Astrocyte of the cerebellum (primary cell): Measurements from ENCODE around the gene PTPN12.
A peak's percentile ranks its signal among the peaks of the same experiment; 100 is the strongest.

ENCODE experiments used
- DNase-seq: peaks from one replicate; pipeline ENCODE4 v3.0.0-alpha.2; 2011; ENCODE audit warnings: low read depth
- H3K4me3 ChIP-seq: 2 replicates; pipeline ENCODE4 v1.5.1; 2011; ENCODE audit warnings: mild to moderate bottlenecking, low read depth, low read length, moderate library complexity
- in situ Hi-C: cut with HindIII; loops from 2 replicates; pipeline ENCODE4 v1.10.0; 2017; ENCODE audit warnings: low sequenced_read_pairs
- TF ChIP-seq, protein P1 (sequence below): IDR thresholded peaks from 2 replicates; pipeline ENCODE4 v1.5.1; 2012; ENCODE audit warnings: low read length, low read depth, moderate library complexity, mild to moderate bottlenecking; ENCODE audit errors: missing control alignments

PTPN12 gene

DNA sequence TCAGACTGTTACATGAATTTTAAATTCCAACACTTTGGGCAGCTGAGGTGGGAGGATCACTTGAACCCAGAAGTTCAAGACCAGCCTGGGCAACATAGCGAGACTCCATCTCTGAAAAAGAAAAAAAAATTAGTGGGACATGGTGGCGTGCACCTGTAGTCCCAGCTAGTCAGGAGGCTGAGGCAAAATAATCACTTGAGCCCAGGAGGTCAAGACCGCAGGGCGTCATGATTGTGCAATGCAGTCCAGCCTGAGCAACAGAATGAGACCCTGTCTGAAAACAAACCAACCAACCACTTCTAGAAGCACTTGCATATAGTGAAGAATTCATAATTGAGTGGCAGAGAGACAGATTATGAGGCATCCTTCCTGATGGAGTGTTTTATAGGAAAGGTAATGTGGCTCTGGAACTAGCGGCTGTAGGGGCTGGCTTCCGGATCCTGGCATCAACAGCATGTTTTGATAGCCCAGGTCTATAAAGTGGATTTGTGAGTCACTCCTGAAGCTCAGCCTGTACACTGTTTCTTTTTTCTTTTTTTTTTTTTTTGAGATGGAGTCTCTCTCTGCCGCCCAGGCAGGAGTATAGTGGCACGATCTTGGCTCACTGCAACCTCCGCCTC is 118.9 kb downstream of the PTPN12 start:
- no peak overlapping the region for H3K4me3 ChIP-seq
- DNase-seq = no peak
- in situ Hi-C loops = no loop called here
- TF ChIP-seq, protein P1, sequence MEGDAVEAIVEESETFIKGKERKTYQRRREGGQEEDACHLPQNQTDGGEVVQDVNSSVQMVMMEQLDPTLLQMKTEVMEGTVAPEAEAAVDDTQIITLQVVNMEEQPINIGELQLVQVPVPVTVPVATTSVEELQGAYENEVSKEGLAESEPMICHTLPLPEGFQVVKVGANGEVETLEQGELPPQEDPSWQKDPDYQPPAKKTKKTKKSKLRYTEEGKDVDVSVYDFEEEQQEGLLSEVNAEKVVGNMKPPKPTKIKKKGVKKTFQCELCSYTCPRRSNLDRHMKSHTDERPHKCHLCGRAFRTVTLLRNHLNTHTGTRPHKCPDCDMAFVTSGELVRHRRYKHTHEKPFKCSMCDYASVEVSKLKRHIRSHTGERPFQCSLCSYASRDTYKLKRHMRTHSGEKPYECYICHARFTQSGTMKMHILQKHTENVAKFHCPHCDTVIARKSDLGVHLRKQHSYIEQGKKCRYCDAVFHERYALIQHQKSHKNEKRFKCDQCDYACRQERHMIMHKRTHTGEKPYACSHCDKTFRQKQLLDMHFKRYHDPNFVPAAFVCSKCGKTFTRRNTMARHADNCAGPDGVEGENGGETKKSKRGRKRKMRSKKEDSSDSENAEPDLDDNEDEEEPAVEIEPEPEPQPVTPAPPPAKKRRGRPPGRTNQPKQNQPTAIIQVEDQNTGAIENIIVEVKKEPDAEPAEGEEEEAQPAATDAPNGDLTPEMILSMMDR = no peak

DNA sequence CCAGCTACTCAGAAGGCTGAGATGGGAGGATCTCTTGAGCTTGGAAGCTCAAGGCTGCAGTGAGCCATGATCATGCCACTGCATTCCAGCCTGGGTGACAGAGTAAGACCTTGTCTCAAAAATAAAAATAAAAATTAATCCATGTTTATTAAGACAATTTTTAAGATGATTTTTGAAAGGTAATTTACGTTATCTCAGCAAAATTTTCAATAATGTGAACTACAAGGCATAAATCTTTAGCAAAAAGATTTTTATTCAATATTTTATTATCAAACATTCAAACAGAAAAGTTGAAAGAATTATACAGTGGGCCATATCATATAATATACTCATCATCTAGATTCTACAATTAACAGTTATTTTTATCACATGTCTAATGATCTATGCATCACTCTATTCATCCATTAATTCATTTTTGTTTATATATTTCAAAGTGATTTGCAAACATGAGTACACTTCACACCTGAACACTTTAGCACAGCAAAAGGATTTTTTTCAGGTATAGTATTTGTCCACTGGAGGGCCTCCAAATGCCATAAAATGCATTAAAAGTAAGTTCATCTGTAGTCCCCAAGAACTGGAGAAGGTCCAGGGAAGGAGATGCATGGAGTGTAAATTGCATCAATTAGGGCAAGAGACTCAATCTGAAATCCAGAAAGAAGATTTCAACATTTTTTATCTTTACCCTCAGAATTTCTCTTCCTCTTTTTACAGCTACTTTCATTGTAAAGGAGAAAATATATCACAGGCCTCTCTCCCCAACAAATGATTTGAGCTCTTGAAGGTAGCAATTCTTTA is 120.5 kb downstream of the PTPN12 start:
- no peak overlapping the region for H3K4me3 ChIP-seq
- in situ Hi-C loops = no loop called here
- TF ChIP-seq, protein P1 = peak; percentile 44
- peak; percentile 49 for DNase-seq

DNA sequence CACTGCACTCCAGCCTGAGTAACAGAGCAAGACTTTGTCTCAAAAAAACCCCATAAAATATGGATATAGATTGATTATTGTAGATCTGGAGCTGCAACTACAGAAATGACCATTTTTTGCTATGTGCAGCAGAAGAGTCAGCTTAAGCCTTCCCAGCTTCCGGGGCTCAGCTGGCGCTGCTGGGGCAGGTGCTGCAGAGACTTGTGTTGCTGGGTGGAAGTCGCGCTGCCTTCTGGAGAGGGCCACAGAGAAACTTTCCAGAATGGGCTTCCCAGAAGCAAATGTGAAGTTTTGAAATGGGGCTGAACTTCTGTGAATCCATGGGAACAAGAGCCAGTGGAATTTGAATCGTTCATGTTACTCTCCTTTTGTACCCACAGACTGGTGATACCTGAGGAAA is 121.8 kb downstream of the PTPN12 start:
- no peak overlapping the region for H3K4me3 ChIP-seq
- in situ Hi-C loops = no loop called here
- no peak for DNase-seq
- TF ChIP-seq, protein P1 = no peak

DNA sequence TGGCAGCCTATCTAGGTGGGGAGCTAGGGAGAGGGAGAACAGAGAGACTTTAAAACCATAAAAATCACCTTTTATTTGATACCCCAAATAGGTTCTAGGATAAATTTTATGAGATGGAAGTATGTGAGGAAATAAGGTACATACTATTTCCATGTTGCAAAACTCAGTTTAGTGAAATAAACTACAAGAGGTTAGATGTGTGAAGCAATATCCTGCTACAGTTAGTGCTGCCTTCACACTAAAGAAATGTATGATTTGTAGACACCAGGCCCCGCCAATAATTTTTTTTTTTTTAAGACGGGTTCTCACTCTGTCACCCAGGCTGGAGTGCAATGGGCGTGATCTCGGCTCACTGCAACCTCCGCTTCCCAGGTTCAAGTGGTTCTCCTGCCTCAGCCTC is 124.7 kb downstream of the PTPN12 start:
- in situ Hi-C loops = no loop called here
- DNase-seq = no peak
- TF ChIP-seq, protein P1 = no peak
- H3K4me3 ChIP-seq = no peak overlapping the region

DNA sequence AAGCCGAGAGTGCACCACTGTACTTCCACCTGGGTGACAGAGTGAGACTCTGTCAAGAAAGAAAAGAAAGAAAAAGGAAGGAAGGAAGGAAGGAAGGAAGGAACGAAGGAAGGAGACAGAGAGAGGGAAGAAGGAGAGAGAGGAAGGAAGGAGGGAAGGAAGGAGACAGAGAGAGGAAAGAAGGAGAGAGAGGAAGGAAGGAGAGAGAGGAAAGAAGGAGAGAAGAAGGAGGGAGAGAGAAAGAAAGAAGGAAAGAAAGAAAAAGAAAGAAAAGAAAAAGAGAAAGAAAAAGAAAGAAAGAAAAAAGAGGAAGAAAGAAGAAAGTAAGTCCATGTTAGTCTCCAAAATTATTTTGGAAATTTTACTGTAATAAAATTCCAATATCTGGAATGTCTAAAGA is 125.8 kb downstream of the PTPN12 start:
- no peak overlapping the region for H3K4me3 ChIP-seq
- TF ChIP-seq, protein P1 = no peak
- in situ Hi-C loops = no loop called here
- DNase-seq = no peak

DNA sequence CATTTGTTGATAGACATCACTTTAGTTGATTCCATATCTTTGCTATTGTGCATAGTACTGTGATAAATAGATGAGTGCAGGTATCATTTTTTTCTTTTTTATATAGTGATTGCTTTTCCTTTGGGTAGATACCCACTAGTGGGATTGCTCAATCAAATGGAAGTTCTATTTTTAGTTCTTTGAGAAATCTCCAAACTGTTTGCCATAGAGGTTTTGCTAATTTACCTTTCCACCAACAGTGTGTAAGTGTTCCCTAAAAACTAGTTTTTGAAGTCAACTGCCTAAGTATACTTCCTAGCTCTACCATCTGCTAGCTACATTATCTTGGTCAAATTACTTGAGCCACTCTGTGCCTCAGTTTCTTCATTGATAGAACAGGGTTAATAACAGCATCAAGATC is 127.6 kb downstream of the PTPN12 start:
- in situ Hi-C loops = no loop called here
- DNase-seq = no peak
- TF ChIP-seq, protein P1 = no peak
- H3K4me3 ChIP-seq = no peak overlapping the region
